HEK293T (cell line): Measurements from ENCODE around the gene TTC13.

ENCODE experiments used
- SP1 ChIP-seq: fragments of 450-650 bp; IDR thresholded peaks from 2 replicates; pipeline ENCODE4 v1.6.1; 2017
- SUZ12 ChIP-seq: fragments of 450-650 bp; IDR thresholded peaks from 2 replicates; pipeline ENCODE4 v1.6.1; 2016; ENCODE audit warnings: mild to moderate bottlenecking

DNA sequence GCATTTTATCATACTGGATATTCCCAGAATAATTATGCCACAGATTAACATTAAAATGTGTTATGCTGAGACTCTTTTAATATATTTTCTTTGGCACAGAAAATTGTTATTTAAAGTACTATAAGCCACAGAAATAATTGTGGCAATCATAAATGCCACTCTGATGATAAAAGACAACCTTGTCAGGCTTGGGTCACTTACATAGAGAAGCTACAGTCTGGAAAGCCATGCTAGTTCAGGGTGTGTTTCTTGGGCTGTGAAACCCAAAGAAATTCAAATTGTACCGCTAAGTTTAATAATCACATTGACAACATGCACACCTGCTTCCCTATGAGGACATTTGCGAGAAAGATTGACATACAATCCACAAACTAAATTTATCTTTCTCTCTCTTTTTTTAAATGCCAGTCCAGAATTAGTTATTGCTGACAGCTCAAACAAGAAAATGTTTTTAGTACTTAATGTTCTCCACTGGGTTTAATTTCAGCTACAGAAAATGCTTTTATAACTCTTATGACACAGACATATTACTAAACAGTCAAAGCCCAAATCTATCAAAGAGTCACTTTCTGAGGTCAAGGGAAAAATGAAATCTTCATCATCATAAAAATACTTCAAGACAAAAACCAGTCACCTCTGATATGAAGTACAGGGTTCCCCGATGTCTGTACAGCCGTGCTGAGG lies 38.7 kb downstream of the TTC13 start:
- TF ChIP-seq SUZ12: no peak
- TF ChIP-seq SP1: no peak
